WERI-Rb-1 (cell line): ENCODE measurements around the gene OS9.
"Not testable (repeated sequence)": the region's sequence is repeated elsewhere in the genome, so short reads cannot be mapped to it uniquely, and the experiment has no call there.

Experiments used
- DNase-seq: peaks from one replicate; pipeline ENCODE4 v3.0.0-alpha.2; 2020
- H3K27ac ChIP-seq: fragments of 250-450 bp; sonication (Bioruptor Pico); 2 replicates; pipeline ENCODE4 v1.5.1; 2020; ENCODE audit warnings: mild to moderate bottlenecking, moderate library complexity
- H3K27me3 ChIP-seq: fragments of 250-450 bp; sonication (Bioruptor Pico); 2 replicates; pipeline ENCODE4 v1.5.1; 2021; ENCODE audit warnings: mild to moderate bottlenecking, low read depth, moderate library complexity; ENCODE audit not compliant: insufficient read depth, severe bottlenecking
- H3K36me3 ChIP-seq: fragments of 250-450 bp; sonication (Bioruptor Pico); 2 replicates; pipeline ENCODE4 v1.5.1; 2020; ENCODE audit warnings: mild to moderate bottlenecking, moderate library complexity
- H3K4me3 ChIP-seq: 2 replicates; pipeline ENCODE4 v1.5.1; 2011; ENCODE audit warnings: low read depth, mild to moderate bottlenecking, control low read depth, low read length
- H3K9me3 ChIP-seq: fragments of 250-450 bp; sonication (Bioruptor Pico); 2 replicates; pipeline ENCODE4 v1.5.1; 2021; ENCODE audit warnings: mild to moderate bottlenecking, moderate library complexity; ENCODE audit not compliant: severe bottlenecking
- CTCF ChIP-seq: IDR thresholded peaks from 2 replicates; pipeline ENCODE4 v1.5.1; 2011; ENCODE audit warnings: low read depth, mild to moderate bottlenecking, control low read depth, inconsistent platforms, low read length

The OS9 gene

GRCh38 chr12:57693659-57694458, at the start of gene OS9:
TSS of gene OS9 (plus strand) at chr12:57694132. CDS start at chr12:57694162, 30 bp downstream.
- no peaks in the 10 kb centered on the region for H3K27me3 ChIP-seq
- TF ChIP-seq CTCF = peak; percentile 63
- H3K9me3 ChIP-seq = peaks cover 2% of the 10 kb centered on the region
- peak; percentile 98 for DNase-seq
- peak within 1 kb of the TSS; percentile 53 for H3K27ac ChIP-seq
- peaks cover 16% of the 10 kb centered on the region for H3K36me3 ChIP-seq
- H3K4me3 ChIP-seq = peak within 1 kb of the TSS; percentile 76

GRCh38 chr12:57645990-57646658, 47.8 kb upstream of the OS9 start:
- not testable (repeated sequence) for H3K27ac ChIP-seq, DNase-seq, H3K36me3 ChIP-seq, H3K4me3 ChIP-seq, H3K27me3 ChIP-seq
- peaks cover 13% of the 10 kb centered on the region for H3K9me3 ChIP-seq

GRCh38 chr12:57646659-57647049, 47.3 kb upstream of the OS9 start:
- peaks cover 13% of the 10 kb centered on the region for H3K9me3 ChIP-seq
- H3K27ac ChIP-seq, DNase-seq, H3K27me3 ChIP-seq, H3K36me3 ChIP-seq, H3K4me3 ChIP-seq: not testable (repeated sequence)

- Histone ChIP-seq H3K27me3 (no peaks in the 10 kb centered on the region), H3K27ac (no peak overlapping the region), H3K36me3 (no peaks in the 10 kb centered on the region), H3K4me3 (no peak overlapping the region), H3K9me3 (peaks cover 12% of the 10 kb centered on the region)
- DNase-seq = no peak
- TF ChIP-seq CTCF = no peak
These were observed 39.9 kb upstream of the OS9 start for GRCh38 chr12:57654042-57654441.

- Histone ChIP-seq H3K4me3 (no peak overlapping the region), H3K27ac (no peak overlapping the region), H3K9me3 (peaks cover 20% of the 10 kb centered on the region), H3K36me3 (no peaks in the 10 kb centered on the region), H3K27me3 (no peaks in the 10 kb centered on the region)
- TF ChIP-seq CTCF = no peak
- DNase-seq = no peak
These were observed 38.2 kb upstream of the OS9 start for GRCh38 chr12:57655541-57656240.

GRCh38 chr12:57656408-57656807, 37.5 kb upstream of the OS9 start:
- H3K4me3 ChIP-seq, DNase-seq, H3K27ac ChIP-seq, H3K27me3 ChIP-seq, H3K36me3 ChIP-seq: not testable (repeated sequence)
- H3K9me3 ChIP-seq = peaks cover 23% of the 10 kb centered on the region

- Histone ChIP-seq H3K36me3 (no peaks in the 10 kb centered on the region), H3K4me3 (no peak overlapping the region), H3K9me3 (peaks cover 24% of the 10 kb centered on the region), H3K27me3 (no peaks in the 10 kb centered on the region), H3K27ac (no peak overlapping the region)
- no peak for DNase-seq
- TF ChIP-seq CTCF = no peak
These were observed 36.2 kb upstream of the OS9 start for GRCh38 chr12:57657744-57658143.
